ENCODE measurements around the gene AXDND1.
"Not testable (repeated sequence)": the region's sequence is repeated elsewhere in the genome, so short reads cannot be mapped to it uniquely, and the experiment has no call there.

The AXDND1 gene

GRCh38 chr1:179372160-179372559 is 6.4 kb downstream of the AXDND1 start:
- no peak for DNase-seq

- DNase-seq, result no peak
These were observed 10.5 kb downstream of the AXDND1 start for GRCh38 chr1:179376223-179376622.

GRCh38 chr1:179380299-179380698 is 14.5 kb downstream of the AXDND1 start:
- no peak for DNase-seq

GRCh38 chr1:179384027-179384426 is 18.3 kb downstream of the AXDND1 start:
- DNase-seq, result no peak

- DNase-seq, result no peak
These were observed 19.7 kb downstream of the AXDND1 start for GRCh38 chr1:179385510-179385909.

GRCh38 chr1:179393721-179394120 is 27.9 kb downstream of the AXDND1 start:
- no peak for DNase-seq

GRCh38 chr1:179399399-179399798 is 33.6 kb downstream of the AXDND1 start:
- DNase-seq, result not testable (repeated sequence)

- DNase-seq, result not testable (repeated sequence)
These were observed 52.0 kb downstream of the AXDND1 start for GRCh38 chr1:179417760-179418159.

- not testable (repeated sequence) for DNase-seq
These were observed 52.9 kb downstream of the AXDND1 start for GRCh38 chr1:179418706-179419105.

- no peak for DNase-seq
These were observed 58.8 kb downstream of the AXDND1 start for GRCh38 chr1:179424610-179425009.

- no peak for DNase-seq
These were observed 59.4 kb downstream of the AXDND1 start for GRCh38 chr1:179425186-179425585.

GRCh38 chr1:179437171-179437570 is 71.4 kb downstream of the AXDND1 start:
- no peak for DNase-seq

GRCh38 chr1:179439646-179440045 is 73.9 kb downstream of the AXDND1 start:
- not testable (repeated sequence) for DNase-seq

GRCh38 chr1:179440301-179440700 is 74.5 kb downstream of the AXDND1 start:
- not testable (repeated sequence) for DNase-seq

- no peak for DNase-seq
These were observed 75.2 kb downstream of the AXDND1 start for GRCh38 chr1:179440971-179441370.

- no peak for DNase-seq
These were observed 75.7 kb downstream of the AXDND1 start for GRCh38 chr1:179441501-179441900.

GRCh38 chr1:179442846-179443245 is 77.1 kb downstream of the AXDND1 start:
- DNase-seq, result not testable (repeated sequence)

- no peak for DNase-seq
These were observed 79.8 kb downstream of the AXDND1 start for GRCh38 chr1:179445593-179445992.

GRCh38 chr1:179447489-179447888 is 81.7 kb downstream of the AXDND1 start:
- DNase-seq, result no peak

- no peak for DNase-seq
These were observed 82.8 kb downstream of the AXDND1 start for GRCh38 chr1:179448437-179449149.

GRCh38 chr1:179459606-179460206 is 93.9 kb downstream of the AXDND1 start:
- not testable (repeated sequence) for DNase-seq

GRCh38 chr1:179465661-179466060 is 99.9 kb downstream of the AXDND1 start:
- DNase-seq, result not testable (repeated sequence)

- DNase-seq, result no peak
These were observed 108.9 kb downstream of the AXDND1 start for GRCh38 chr1:179474713-179475112.

- no peak for DNase-seq
These were observed 110.7 kb downstream of the AXDND1 start for GRCh38 chr1:179476484-179476883.

GRCh38 chr1:179478370-179478769 is 112.6 kb downstream of the AXDND1 start:
- DNase-seq, result no peak

Data from stimulated activated CD4-positive, alpha-beta T cell treated with anti-CD3 and anti-CD28 coated beads, Interleukin-4, amount 100 ng/mL, for 4 hours (primary cell).